ENCODE data around the gene MAP2K7.
"Not testable (repeated sequence)": the region's sequence is repeated elsewhere in the genome, so short reads cannot be mapped to it uniquely, and the experiment has no call there.

Gene MAP2K7

DNA sequence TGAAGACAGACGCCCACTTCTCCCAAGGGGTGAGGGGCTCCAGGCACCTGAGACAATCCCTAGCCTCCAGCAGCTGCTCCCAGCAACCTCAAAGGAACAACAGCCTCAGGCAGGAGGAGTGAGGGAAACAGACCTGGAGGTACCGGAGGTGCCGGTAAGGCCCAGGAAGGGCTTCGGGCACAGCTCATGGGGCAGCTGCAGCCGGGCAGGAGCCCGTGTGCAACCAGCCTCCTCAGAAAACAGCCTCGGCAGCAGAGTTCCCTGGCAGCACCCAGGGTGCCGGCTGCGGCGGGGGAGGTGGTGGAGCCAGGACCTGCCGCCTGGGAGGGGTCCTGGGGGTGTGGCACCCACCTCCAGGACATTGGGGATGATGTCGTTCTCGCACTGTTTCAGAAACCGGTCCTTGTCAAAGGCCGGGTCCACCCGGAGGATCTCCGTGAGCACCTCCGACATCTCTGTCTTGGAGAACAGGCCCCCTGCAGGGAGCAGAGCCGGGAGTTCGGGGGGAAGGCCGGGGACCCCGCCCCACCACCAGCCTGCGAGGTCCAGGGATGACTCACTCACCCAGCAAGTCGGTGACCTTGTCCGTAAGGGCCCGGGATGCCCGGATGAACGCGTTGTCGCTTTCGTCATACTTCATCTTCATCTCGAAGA lies 28.7 kb downstream of the MAP2K7 start:
- no peak for DNase-seq

DNA sequence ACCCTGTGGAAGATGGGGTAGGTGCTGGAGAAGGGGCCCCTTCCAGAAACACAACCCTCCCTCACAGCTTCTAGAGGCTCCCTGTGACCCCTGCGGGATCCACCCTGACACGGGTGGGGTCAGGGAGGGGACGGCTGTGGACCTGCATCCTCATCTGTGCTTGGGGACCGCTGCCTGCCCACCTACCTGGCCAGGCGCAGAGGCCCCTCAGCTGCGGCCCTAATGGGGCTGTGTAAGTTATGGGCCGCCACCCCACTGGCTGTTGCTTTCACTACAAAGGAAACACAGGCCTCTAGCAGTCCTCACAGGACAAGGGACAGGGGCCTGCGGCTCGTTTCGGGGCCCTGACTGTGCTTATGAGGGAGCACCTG lies 29.2 kb downstream of the MAP2K7 start:
- no peak for DNase-seq

- no peak for DNase-seq
Observed at GRCh38 chr19:7933411-7933810, 29.7 kb downstream of the MAP2K7 start.

DNA sequence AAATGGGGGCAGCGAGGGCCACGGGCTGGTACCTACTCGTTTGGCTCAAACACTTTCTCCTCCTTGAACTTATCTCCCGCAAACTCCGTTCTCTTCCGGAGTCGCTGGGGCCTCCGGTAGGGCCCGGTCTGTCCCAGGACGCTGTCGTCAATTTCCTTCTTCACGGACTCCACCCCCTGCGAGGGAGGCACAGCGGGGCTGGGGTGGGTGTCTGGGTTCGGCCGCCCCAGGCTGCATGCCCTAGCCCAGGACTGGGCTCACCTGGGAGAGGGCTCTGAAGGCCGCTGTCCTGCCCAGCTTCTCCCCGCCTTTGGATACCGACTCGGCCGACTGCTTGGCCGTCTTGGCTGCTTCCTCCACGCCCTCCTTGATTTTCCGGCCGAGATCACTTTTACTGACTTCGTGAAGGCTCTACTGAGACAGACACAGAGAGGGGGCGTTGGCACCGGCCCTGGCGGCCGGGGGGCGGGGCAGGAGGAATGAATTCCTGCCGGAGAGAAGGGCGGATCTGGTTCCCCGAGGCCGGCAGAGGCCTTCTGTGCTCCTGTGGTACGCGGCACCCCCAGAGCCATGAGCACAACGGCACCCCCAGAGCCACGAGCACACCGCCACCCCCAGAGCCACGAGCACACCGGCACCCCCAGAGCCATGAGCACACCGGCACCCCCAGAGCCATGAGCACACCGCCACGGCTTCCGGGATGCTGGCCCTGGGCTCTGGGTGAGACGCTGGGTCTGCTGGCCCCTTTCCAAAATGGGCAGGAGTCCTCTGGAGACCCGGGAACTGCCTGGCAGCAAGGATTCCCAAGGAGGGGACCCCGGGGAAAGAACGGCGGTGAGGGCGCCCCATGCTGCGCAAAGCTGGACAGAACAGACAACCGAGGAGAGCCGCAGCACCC lies 30.4 kb downstream of the MAP2K7 start:
- DNase-seq: no peak

GRCh38 chr19:7934766-7935165 lies 31.1 kb downstream of the MAP2K7 start:
- no peak for DNase-seq

- DNase-seq: no peak
Observed at GRCh38 chr19:7940841-7941240, 37.2 kb downstream of the MAP2K7 start.

DNA sequence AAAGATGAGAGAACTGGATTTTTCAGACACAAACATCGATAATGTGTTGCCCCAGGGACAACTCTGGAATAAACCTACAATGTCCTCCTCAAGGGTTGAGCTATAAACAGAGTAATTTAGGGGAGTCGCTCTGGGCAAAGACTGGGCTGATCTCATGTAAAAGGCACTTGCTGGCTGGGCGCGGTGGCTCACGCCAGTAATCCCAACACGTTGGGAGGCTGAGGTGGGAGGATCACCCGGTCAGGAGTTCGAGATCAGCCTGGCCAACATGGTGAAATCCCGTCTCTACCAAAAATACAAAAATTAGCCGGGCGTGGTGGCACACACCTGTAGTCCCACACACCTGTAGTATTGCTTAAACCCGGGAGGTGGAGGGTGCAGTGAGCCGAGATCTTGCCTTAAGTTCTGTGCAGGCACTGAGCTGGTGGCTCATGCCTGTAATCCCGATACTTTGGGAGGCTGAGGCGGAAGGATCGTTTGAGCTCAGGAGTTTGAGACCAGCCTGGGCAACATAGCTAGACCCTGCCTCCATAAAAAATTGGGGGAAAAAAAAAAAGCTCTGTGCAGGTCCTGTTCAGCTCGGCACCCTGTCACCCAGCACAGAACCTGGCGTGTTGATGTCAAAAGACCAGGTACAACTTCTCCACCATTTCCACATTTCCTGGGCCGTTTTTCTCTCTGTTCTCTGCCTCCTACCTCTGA lies 38.4 kb downstream of the MAP2K7 start:
- no peak for DNase-seq

GRCh38 chr19:7942981-7943443 lies 39.3 kb downstream of the MAP2K7 start:
- no peak for DNase-seq

DNA sequence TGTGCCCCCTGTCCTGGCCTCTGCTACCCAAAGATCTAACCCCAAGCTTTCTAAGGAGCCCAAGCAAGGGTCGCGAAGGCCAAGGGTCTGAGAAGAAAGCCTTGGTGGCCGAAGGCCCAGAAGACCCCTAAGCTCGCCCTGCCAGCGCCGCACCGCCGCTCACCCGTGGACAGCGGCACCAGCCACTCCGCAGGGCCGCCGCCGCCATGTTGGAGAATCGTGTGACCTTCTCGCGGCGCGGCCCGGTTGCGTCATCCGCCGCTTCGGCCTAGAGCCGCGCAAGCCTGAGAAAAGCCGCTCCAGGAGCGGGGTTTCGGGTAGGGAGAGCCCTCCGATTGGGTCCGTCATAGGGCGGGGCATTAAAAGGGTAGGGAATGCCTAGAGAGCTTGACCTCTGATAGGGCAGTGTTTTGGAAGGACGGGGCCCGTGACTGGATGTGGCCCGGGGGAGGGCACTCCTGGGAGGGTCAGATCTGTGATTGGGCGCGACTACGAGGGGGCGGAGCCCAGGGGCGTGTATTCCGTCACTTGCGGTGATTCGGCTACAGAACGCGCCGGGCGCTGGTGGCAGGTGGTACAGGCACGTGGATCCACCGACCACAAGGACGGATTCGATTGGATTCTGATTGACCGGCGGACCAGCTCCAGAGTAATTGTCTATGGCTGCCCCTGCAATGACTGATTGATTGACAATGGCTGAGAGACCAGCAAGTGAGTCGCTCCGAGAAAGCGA lies 39.9 kb downstream of the MAP2K7 start, which contains the start of gene TIMM44:
Gene TIMM44 (minus strand): TSS at position 223 of the 733 bp plus-strand sequence. CDS start 15 bp downstream, at position 208.
- DNase-seq: peak; percentile 98

GRCh38 chr19:7944177-7944761 lies 40.6 kb downstream of the MAP2K7 start:
- peak; percentile 95 for DNase-seq

GRCh38 chr19:7947939-7948338 lies 44.3 kb downstream of the MAP2K7 start:
- DNase-seq: no peak

DNA sequence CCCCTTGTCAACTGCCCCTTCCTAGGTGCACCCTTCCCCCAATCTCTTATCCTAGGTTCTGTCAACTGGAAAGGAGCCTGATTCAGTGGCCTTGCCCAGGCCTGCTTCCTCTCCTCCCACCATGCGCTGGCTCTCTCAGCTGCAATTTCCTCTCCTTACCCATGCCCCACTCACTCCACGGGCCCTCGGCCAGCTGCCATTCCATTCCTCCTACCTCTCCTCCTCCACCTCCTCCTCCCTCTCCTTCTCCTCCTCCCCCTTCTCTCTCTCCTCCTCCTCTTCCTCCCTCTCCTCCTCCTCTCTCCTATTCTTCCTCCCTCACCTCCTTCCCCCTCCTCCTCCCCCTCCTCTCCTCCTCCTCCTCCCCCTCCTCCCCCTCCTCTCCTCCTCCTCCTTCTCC lies 49.4 kb downstream of the MAP2K7 start:
- no peak for DNase-seq

DNA sequence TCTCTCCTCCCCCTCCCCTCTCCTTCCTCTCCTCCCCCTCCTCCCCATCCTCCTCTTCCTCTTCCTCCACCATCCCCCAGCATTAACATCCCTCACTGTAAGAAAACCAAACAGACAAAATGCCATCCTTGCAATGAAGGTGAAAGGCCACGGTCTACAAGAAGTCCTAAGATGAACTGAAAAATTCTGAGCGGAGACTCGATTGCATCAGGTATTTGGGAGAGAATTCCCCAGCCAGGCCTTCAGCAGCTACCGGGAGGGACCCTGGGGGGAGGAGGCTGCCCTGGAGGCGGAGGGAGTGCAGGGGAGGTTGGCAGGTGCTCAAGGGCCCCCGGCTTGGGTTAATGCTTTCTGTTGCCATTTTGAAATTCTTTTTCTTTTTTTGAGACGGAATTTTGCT lies 49.9 kb downstream of the MAP2K7 start:
- no peak for DNase-seq

DNA sequence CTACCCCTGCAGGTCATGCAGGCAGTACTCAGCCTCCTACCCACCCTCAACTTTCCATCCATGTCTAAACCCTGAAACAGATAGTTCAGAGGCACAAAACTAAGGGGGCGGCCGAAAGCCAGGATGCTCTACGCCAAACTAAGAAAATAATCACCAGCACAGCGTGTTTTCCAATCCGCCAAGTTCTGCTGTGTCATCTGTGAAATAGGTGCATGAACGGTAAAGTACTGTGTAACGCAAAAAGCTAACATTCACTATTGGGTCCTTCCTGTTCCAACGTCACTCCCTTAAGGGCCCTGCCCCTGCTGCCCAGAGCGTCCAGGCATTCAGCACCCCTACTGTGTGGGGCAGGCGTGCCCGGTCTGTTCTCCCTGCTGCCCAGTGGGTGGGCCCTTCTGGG lies 52.0 kb downstream of the MAP2K7 start:
- DNase-seq: no peak

- DNase-seq: no peak
Observed at GRCh38 chr19:7959211-7959610, 55.5 kb downstream of the MAP2K7 start.

DNA sequence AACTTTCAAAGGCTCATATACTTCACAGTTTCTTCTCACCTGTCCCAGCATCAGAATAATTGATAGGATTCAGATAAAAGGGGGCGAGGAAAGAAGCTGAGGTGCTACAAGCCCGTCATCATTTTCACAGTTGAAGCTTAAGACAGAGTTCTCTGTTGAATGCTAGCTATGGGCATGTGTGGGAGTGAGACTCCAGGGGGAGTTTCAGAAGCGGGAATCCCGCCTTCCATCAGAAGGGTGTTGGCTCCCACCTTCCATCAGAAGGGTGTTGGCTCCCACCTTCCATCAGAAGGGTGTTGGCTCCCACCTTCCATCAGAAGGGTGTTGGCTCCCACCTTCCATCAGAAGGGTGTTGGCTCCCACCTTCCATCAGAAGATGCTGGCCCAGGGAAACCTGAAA lies 57.4 kb downstream of the MAP2K7 start:
- DNase-seq: not testable (repeated sequence)

DNA sequence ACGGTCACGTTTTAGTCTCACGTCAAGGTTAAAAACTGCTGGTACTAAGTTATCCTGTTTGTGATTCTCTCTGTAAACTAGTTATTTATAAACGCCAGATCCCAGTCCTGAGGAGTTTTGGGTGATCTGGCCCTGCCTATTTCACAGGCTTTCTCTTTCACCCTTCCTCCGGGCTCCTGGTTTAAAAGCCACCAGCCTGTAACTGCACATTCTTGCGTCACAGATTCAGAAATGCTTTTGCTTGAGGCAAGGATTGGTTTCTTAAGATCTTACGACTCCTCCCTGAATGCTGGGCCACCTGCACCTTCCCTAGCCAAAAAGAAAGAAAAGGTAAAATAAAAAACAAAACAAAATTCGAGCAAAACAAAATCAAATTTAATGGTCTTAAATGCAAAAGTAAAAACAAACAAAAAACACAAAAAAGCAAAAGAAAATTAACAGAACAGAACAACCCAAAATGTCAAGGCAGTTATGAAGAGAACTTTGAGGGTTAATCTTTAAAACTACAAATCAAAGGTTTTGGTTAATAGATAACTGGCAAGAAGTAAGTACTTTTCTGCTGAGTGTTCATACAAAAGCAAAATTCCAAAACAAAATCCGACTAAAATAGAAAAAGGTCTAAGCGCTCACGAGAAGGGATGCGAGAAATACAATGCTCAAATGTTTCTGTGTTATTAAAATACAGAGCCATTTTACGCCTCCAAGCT lies 58.4 kb downstream of the MAP2K7 start:
- no peak for DNase-seq

GRCh38 chr19:7962644-7963268 lies 59.1 kb downstream of the MAP2K7 start:
- no peak for DNase-seq

GRCh38 chr19:7963566-7963965 lies 59.9 kb downstream of the MAP2K7 start:
- no peak for DNase-seq

Data from NCI-H1694 (cell line).